GM18951 (cell line): ENCODE data around the gene DICER1.

ENCODE experiments used
- POLR2A ChIP-seq: IDR thresholded peaks from 4 replicates; pipeline ENCODE4 v1.6.1; 2011; ENCODE audit warnings: mild to moderate bottlenecking; ENCODE audit not compliant: insufficient read length, insufficient read depth; ENCODE audit errors: extremely low read depth
- in situ Hi-C: fragments of 300-500 bp; cut with MboI; formaldehyde crosslinking; loops from one replicate; pipeline ENCODE4 v1.12.0; 2022; ENCODE audit warnings: low sequenced_read_pairs, mixed read lengths, inconsistent platforms; ENCODE audit not compliant: unreplicated experiment

Gene DICER1

GRCh38 chr14:95041477-95042020 lies 115.8 kb downstream of the DICER1 start:
- TF ChIP-seq POLR2A = no peak
- in situ Hi-C loops = no loop called here

DNA sequence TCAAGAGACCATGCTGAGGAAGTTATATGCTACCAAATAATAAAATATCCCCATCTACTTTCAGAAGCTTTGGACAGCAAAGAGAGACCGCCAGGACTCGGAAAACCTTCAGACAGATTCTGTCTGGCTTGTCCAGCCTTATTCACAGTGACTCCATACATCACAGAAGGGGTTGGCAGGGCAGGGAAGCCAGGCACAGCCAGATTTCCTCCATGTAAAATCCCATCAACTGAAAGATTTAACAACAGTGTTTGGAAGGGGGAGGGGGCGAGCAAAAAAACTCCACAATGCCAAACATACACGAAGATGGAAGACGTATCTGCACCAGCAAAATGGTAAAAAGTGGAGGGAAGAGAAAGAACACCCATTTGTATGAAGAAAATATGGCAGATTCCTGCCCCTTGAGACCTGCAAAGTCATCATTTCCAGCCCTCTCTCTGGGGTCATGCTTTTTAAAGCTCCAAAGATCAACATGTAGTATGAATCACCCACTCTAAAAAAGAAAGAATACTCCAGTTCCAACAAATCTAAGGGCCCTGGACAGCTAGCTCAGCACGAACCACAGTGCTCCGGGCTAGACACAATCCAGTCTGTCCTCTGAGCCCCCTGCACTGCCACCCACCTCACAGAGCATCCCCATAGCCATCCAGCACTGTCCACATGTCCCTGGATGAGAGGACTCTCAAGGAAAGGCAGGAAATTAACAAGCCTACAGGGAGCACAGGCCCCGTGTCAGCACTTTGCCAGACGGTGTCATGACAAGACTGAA lies 116.4 kb downstream of the DICER1 start:
- in situ Hi-C loops = no loop called here
- no peak for TF ChIP-seq POLR2A

DNA sequence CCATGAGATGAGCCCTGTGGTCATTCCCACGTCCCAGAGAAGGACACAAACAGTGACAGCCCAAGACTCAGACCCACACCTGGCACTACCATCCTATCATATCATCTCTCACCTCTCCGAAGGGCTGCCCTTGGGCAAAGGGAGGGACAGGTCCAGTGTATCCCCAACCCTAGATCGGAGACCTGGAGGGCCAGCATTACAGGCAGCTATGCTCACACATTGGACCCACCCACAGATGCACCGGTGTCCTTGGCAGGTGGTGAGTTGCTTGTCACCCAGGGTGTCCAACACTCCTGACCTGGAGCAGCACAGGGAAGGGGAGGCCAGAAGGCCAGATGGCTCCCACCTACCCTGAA lies 117.4 kb downstream of the DICER1 start:
- in situ Hi-C loops = no loop called here
- no peak for TF ChIP-seq POLR2A

DNA sequence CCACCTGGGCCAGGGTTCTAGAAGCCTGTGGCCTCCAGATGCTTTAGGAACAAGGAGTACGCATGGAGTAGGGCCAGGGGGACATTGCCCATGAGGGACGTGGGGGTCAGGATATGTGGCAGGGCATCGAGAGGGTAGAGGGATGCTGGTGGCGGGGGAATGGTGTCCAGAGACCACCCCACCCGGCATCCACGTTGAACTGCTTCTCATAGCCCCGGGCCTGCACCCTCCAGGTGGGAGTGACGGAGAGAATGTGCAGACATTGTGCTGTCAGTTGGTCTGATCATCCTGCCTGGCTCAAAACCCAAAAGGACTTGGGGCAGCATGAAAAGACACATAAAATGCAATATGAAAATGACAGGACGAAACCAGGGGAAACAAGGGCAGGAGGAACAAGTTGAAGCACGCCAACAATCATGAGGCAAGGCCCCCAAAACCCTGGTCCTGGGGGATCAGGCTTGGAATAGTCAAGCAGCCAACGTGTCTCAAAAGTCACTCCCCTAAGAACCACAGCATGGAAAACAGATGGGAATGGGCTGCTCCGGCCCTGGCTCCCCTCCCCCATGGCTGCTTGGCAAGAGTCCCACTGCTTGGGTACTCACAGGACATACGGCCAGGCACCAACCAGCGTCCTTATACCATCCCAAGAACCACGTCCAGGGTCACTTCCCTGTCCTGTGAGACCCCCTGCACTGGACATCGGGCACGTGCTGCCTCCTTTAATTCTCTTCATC lies 117.9 kb downstream of the DICER1 start:
- no peak for TF ChIP-seq POLR2A
- in situ Hi-C loops = no loop called here

GRCh38 chr14:95038521-95039250 lies 118.6 kb downstream of the DICER1 start:
- in situ Hi-C loops = no loop called here
- TF ChIP-seq POLR2A = no peak

GRCh38 chr14:95037273-95037672 lies 120.1 kb downstream of the DICER1 start:
- in situ Hi-C loops = no loop called here

More at GRCh38 chr14:95037273-95037672, 120.1 kb downstream of the DICER1 start:
- no peak for TF ChIP-seq POLR2A
